ENCODE measurements around the gene TOX4. TPM values are rescaled to one million over a fixed set of nuclear protein-coding genes. Genes with fewer than 3 reads are reported as not detected.
A peak's percentile ranks its signal among the peaks of the same experiment; 100 is the strongest.
"Not testable (repeated sequence)": the region's sequence is repeated elsewhere in the genome, so short reads cannot be mapped to it uniquely, and the experiment has no call there.

Gene TOX4
- total RNA-seq, 1 donor from 2014 or later, result 35.7 TPM

- TF ChIP-seq CTCF (IDR thresholded peaks at IDR 0.05) (no peak), EZH2phosphoT487 (IDR thresholded peaks at IDR 0.05) (no peak), EZH2 (IDR thresholded peaks at IDR 0.05) (no peak)
- H3K36me3 Mint-ChIP-seq, result peaks cover 4% of the 10 kb centered on the region
- Histone ChIP-seq H3K27ac (peak overlapping the region; percentile 85), H3F3A (ENCODE audit: low read depth) (peaks cover 43% of the 10 kb centered on the region), H3K9ac (no peak overlapping the region), H3K4me2 (peak overlapping the region; percentile 83), H4K20me1 (ENCODE audit: low read depth) (no peaks in the 10 kb centered on the region), H3K27me3 (no peaks in the 10 kb centered on the region), H3K4me1 (peaks cover 40% of the 10 kb centered on the region), H2AFZ (replicated peaks) (peak overlapping the region; percentile 90), H3K4me3 (peak overlapping the region; percentile 41), H3K79me2 (ENCODE audit: low read depth) (peaks cover 16% of the 10 kb centered on the region), H3K36me3 (no peaks in the 10 kb centered on the region), H3K9me3 (ENCODE audit: low read depth) (no peaks in the 10 kb centered on the region)
- no peaks in the 10 kb centered on the region for H3K9me3 Mint-ChIP-seq
- peaks cover 12% of the 10 kb centered on the region for H3K27me3 Mint-ChIP-seq (ENCODE audit: insufficient read depth, low read depth)
- H3K27ac Mint-ChIP-seq, result peak overlapping the region; percentile 50
- DNase-seq (ENCODE audit: low spot score), result peak; percentile 42
- H3K4me3 Mint-ChIP-seq, result peak overlapping the region; percentile 57
- H3K4me1 Mint-ChIP-seq, result peaks cover 50% of the 10 kb centered on the region
These were observed 66.5 kb downstream of the TOX4 start for GRCh38 chr14:21543521-21543960.

DNA sequence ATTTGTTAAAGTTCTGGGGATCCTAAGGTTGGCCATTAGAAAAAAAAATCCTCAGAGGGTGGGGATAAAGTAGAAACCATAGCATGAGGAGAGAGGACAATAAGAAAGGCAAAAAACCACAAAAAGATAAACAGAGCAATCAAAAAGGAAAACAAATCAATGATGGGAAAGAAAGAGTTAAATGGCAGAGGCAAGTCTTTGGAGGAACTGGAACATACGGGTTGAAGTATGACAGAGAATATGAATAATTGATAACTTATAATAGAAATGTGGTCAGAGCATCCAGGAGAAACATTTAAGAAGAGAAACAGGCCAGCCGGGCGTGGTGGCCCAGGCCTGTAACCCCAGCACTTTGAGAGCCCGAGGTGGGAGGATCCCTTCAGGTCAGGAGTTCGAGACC, 67.0 kb downstream of the TOX4 start:
- Histone ChIP-seq H2AFZ (replicated peaks) (peak overlapping the region; percentile 90), H3F3A (ENCODE audit: low read depth) (peaks cover 39% of the 10 kb centered on the region), H3K4me1 (peaks cover 36% of the 10 kb centered on the region), H3K4me2 (peak overlapping the region; percentile 83), H3K9ac (no peak overlapping the region), H3K79me2 (ENCODE audit: low read depth) (peaks cover 12% of the 10 kb centered on the region), H3K36me3 (no peaks in the 10 kb centered on the region), H3K27me3 (no peaks in the 10 kb centered on the region), H4K20me1 (ENCODE audit: low read depth) (no peaks in the 10 kb centered on the region), H3K4me3 (peak overlapping the region; percentile 41), H3K27ac (peak overlapping the region; percentile 85), H3K9me3 (ENCODE audit: low read depth) (no peaks in the 10 kb centered on the region)
- Mint-ChIP-seq H3K27ac (peak overlapping the region; percentile 50), H3K4me1 (peaks cover 45% of the 10 kb centered on the region), H3K27me3 (ENCODE audit: insufficient read depth, low read depth) (peaks cover 12% of the 10 kb centered on the region), H3K9me3 (no peaks in the 10 kb centered on the region), H3K36me3 (peaks cover 4% of the 10 kb centered on the region), H3K4me3 (peak overlapping the region; percentile 57)
- no peak for DNase-seq (ENCODE audit: low spot score)
- TF ChIP-seq CTCF (IDR thresholded peaks at IDR 0.05) (no peak), EZH2phosphoT487 (IDR thresholded peaks at IDR 0.05) (no peak), EZH2 (IDR thresholded peaks at IDR 0.05) (no peak)

GRCh38 chr14:21544588-21544987, 67.6 kb downstream of the TOX4 start:
- H3F3A ChIP-seq (ENCODE audit: low read depth), result peaks cover 33% of the 10 kb centered on the region
- not testable (repeated sequence) for H3K4me3 ChIP-seq; H3K9me3 Mint-ChIP-seq; H4K20me1 ChIP-seq (ENCODE audit: low read depth); H3K27ac ChIP-seq; H3K27me3 ChIP-seq; DNase-seq (ENCODE audit: low spot score); H3K9me3 ChIP-seq (ENCODE audit: low read depth); H3K4me2 ChIP-seq; H3K4me3 Mint-ChIP-seq; H3K9ac ChIP-seq; H3K36me3 Mint-ChIP-seq; H2AFZ ChIP-seq (replicated peaks); H3K27ac Mint-ChIP-seq; H3K36me3 ChIP-seq
- Mint-ChIP-seq H3K27me3 (ENCODE audit: insufficient read depth, low read depth) (peaks cover 12% of the 10 kb centered on the region), H3K4me1 (peaks cover 39% of the 10 kb centered on the region)
- peaks cover 33% of the 10 kb centered on the region for H3K4me1 ChIP-seq
- H3K79me2 ChIP-seq (ENCODE audit: low read depth), result peaks cover 12% of the 10 kb centered on the region

Small RNAs within 50 kb of the gene (small RNA-seq; reads per million reads assigned to genes)
- not detected for gene RN7SL650P

Other genes with a start within 250 kb of the TOX4 start
- gene HNRNPC, start 207.8 kb upstream of the TOX4 start, total RNA-seq (ENCODE audit: low replicate concordance), result 1,681 and 1,872 TPM in 2 replicates
- gene RPGRIP1, start 197.1 kb upstream of the TOX4 start, total RNA-seq (ENCODE audit: low replicate concordance), result 0.47 and 3.4 TPM in 2 replicates
- 195 and 198 TPM in 2 replicates for gene SUPT16H, start 93.2 kb upstream of the TOX4 start, total RNA-seq (ENCODE audit: low replicate concordance)
- 72.5 and 81.1 TPM in 2 replicates for gene CHD8, start 21.1 kb upstream of the TOX4 start, total RNA-seq (ENCODE audit: low replicate concordance)
- gene RAB2B, start 236 bp upstream of the TOX4 start, total RNA-seq (ENCODE audit: low replicate concordance), result 38.5 and 54.2 TPM in 2 replicates
- 99.5 and 108 TPM in 2 replicates for gene METTL3, start 34.1 kb downstream of the TOX4 start, total RNA-seq (ENCODE audit: low replicate concordance)
- gene SALL2, start 49.2 kb downstream of the TOX4 start, total RNA-seq (ENCODE audit: low replicate concordance), result 263 and 394 TPM in 2 replicates
- not detected in 2 replicates for gene OR10G3, start 102.9 kb downstream of the TOX4 start, total RNA-seq (ENCODE audit: low replicate concordance)
- gene OR10G2, start 157.7 kb downstream of the TOX4 start, total RNA-seq (ENCODE audit: low replicate concordance), result not detected in 2 replicates
- not detected in 2 replicates for gene OR4E2, start 176.6 kb downstream of the TOX4 start, total RNA-seq (ENCODE audit: low replicate concordance)
- gene OR4E1, start 196.6 kb downstream of the TOX4 start, total RNA-seq (ENCODE audit: low replicate concordance), result not detected in 2 replicates